ENCODE measurements around the gene FADS1. TPM values are rescaled to one million over a fixed set of nuclear protein-coding genes. Genes with fewer than 3 reads are reported as not detected.

FADS1 gene
- total RNA-seq, 1 donor from 2014 or later: 74.6 TPM

GRCh38 chr11:61803889-61804647, 12.7 kb downstream of the FADS1 start:
- peaks cover 37% of the 10 kb centered on the region for H3K36me3 ChIP-seq (ENCODE audit: insufficient read depth, low read length)
- no peak for TF ChIP-seq EZH2 (IDR thresholded peaks at IDR 0.05; ENCODE audit: insufficient read depth, low read length)
- TF ChIP-seq, protein P1, sequence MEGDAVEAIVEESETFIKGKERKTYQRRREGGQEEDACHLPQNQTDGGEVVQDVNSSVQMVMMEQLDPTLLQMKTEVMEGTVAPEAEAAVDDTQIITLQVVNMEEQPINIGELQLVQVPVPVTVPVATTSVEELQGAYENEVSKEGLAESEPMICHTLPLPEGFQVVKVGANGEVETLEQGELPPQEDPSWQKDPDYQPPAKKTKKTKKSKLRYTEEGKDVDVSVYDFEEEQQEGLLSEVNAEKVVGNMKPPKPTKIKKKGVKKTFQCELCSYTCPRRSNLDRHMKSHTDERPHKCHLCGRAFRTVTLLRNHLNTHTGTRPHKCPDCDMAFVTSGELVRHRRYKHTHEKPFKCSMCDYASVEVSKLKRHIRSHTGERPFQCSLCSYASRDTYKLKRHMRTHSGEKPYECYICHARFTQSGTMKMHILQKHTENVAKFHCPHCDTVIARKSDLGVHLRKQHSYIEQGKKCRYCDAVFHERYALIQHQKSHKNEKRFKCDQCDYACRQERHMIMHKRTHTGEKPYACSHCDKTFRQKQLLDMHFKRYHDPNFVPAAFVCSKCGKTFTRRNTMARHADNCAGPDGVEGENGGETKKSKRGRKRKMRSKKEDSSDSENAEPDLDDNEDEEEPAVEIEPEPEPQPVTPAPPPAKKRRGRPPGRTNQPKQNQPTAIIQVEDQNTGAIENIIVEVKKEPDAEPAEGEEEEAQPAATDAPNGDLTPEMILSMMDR (IDR thresholded peaks at IDR 0.05; ENCODE audit: insufficient read depth, low read depth, low read length): no peak
- peaks cover 22% of the 10 kb centered on the region for H3K36me3 Mint-ChIP-seq (ENCODE audit: low read depth, unreplicated experiment)

DNA sequence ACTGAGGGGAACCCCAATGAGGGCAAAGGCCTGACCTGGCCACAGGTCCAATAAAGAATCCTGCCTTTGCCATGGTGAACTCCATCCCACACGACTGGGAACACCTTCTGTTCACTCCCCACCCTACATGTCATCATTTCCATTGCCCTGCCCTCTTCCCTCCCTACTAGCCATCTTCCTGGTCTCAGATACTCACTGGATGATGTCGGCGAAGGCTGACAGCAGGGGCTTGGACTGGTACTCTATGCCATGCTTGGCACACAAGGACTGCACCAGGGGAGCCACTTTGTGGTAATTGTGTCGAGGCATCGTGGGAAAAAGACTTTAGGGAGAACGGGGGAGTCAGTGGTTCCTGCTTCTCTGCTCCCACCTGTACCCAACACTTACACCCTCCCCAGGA, 14.2 kb downstream of the FADS1 start:
- H3K4me2 ChIP-seq (ENCODE audit: low read length): no peak overlapping the region
- H3K27ac ChIP-seq (ENCODE audit: low read depth, low read length): no peak overlapping the region
- no peak overlapping the region for H3K27ac Mint-ChIP-seq (ENCODE audit: unreplicated experiment)
- no peaks in the 10 kb centered on the region for H3K9me3 ChIP-seq (ENCODE audit: insufficient read depth, low read depth, low read length)
- H3K4me1 ChIP-seq (ENCODE audit: insufficient read depth, low read length): peaks cover 5% of the 10 kb centered on the region
- H3K79me2 ChIP-seq (ENCODE audit: insufficient read depth, low read length): peaks cover 25% of the 10 kb centered on the region
- FAIRE-seq: no peak
- peaks cover 17% of the 10 kb centered on the region for H3K36me3 Mint-ChIP-seq (ENCODE audit: low read depth, unreplicated experiment)
- H3K4me1 Mint-ChIP-seq (ENCODE audit: low read depth, unreplicated experiment): no peaks in the 10 kb centered on the region
- no peak overlapping the region for H3K4me3 Mint-ChIP-seq (ENCODE audit: unreplicated experiment)
- H3K9me3 Mint-ChIP-seq (ENCODE audit: unreplicated experiment): no peaks in the 10 kb centered on the region
- no peak for DNase-seq (ENCODE audit: low read depth)
- H3K27me3 Mint-ChIP-seq (ENCODE audit: low read depth, unreplicated experiment): no peaks in the 10 kb centered on the region
- TF ChIP-seq EZH2 (IDR thresholded peaks at IDR 0.05; ENCODE audit: insufficient read depth, low read length): no peak
- TF ChIP-seq, protein P1 (IDR thresholded peaks at IDR 0.05; ENCODE audit: insufficient read depth, low read depth, low read length): no peak
- no peaks in the 10 kb centered on the region for H3K27me3 ChIP-seq (ENCODE audit: insufficient read depth, low read length)
- no peak overlapping the region for H3K9ac ChIP-seq (ENCODE audit: low read length)
- H4K20me1 ChIP-seq (ENCODE audit: insufficient read depth, low read length): peaks cover 7% of the 10 kb centered on the region
- peaks cover 37% of the 10 kb centered on the region for H3K36me3 ChIP-seq (ENCODE audit: insufficient read depth, low read length)
- H3K4me3 ChIP-seq (ENCODE audit: insufficient read depth, low read depth, low read length): no peak overlapping the region
- no peak overlapping the region for H2AFZ ChIP-seq (ENCODE audit: low read depth, low read length)

More at GRCh38 chr11:61803889-61804647, 12.7 kb downstream of the FADS1 start:
- no peaks in the 10 kb centered on the region for H3K9me3 Mint-ChIP-seq (ENCODE audit: unreplicated experiment)
- H3K27ac Mint-ChIP-seq (ENCODE audit: unreplicated experiment): no peak overlapping the region
- Histone ChIP-seq H3K9ac (ENCODE audit: low read length) (no peak overlapping the region), H4K20me1 (ENCODE audit: insufficient read depth, low read length) (peaks cover 7% of the 10 kb centered on the region), H3K27me3 (ENCODE audit: insufficient read depth, low read length) (no peaks in the 10 kb centered on the region), H3K27ac (ENCODE audit: low read depth, low read length) (no peak overlapping the region), H2AFZ (ENCODE audit: low read depth, low read length) (no peak overlapping the region), H3K4me3 (ENCODE audit: insufficient read depth, low read depth, low read length) (no peak overlapping the region), H3K79me2 (ENCODE audit: insufficient read depth, low read length) (peaks cover 14% of the 10 kb centered on the region), H3K4me1 (ENCODE audit: insufficient read depth, low read length) (peaks cover 5% of the 10 kb centered on the region), H3K9me3 (ENCODE audit: insufficient read depth, low read depth, low read length) (no peaks in the 10 kb centered on the region), H3K4me2 (ENCODE audit: low read length) (no peak overlapping the region)
- FAIRE-seq: no peak
- H3K4me3 Mint-ChIP-seq (ENCODE audit: unreplicated experiment): no peak overlapping the region
- peak; percentile 52 for DNase-seq (ENCODE audit: low read depth)
- H3K27me3 Mint-ChIP-seq (ENCODE audit: low read depth, unreplicated experiment): no peaks in the 10 kb centered on the region
- H3K4me1 Mint-ChIP-seq (ENCODE audit: low read depth, unreplicated experiment): no peaks in the 10 kb centered on the region

All from astrocyte (in vitro differentiated cells and primary cell).